Uterus (tissue), 2 donors: Measurements from ENCODE around the gene ARHGEF17.
A peak's percentile ranks its signal among the peaks of the same experiment; 100 is the strongest.

ENCODE experiments used
- CTCF ChIP-seq, 4 experiments: fragments of 200-600 bp in 2 of 4; fragments of 450-650 bp in 2 of 4; sonication (generic) in 2 of 4; IDR thresholded peaks; one replicate each; pipeline ENCODE4 v1.5.1; 2016 to 2019; ENCODE audit warnings: antibody characterized with exemption in 4 of 4, mild to moderate bottlenecking in 2 of 4, moderate library complexity in 1 of 4
- POLR2A ChIP-seq, 2 donors: fragments of 450-650 bp; IDR thresholded peaks; one replicate each; pipeline ENCODE4 v1.6.1; 2016; ENCODE audit warnings: antibody characterized with exemption in 2 of 2, mild to moderate bottlenecking in 1 of 2, moderate library complexity in 1 of 2

DNA sequence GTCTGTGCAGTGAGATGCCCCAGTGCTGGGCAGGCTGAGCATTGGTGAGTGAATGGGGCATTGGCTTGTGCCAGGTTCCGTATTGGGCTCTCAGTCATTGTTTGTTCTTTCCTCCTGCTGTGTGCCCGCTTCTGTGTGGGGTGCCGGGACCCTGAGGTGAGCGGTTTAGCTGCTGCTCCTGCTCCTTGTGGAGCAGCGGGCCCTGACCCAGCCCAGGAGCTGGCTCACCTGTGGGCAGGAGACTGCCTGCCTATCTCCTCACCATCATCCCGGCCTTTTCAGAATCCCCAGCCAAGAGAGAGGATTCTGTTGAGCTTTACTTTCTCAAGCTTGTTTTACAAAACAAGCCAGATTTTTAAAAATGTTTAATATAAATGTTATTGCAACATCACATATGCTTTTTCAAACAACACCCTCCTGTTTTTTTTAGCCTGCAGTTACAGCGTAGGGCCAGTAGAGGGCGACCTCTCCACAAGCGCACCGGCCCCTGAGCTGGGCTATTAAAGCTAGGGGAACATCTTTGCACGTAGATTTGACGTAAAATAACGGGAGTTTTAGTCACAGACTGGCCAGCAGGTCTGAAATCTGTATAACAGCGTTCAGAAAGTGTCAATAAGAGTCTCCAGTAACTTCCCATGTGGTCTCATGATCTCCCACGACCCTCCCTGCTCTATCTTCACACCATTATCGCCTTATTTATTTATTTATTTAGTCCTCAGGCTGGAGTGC, 43.0 kb downstream of the ARHGEF17 start:
- TF ChIP-seq CTCF (IDR thresholded peaks at IDR 0.05) (peak; percentile 85 to 96 (median 90)), POLR2A (IDR thresholded peaks at IDR 0.05) (no peak)
